Activated T-cell treated with anti-CD3 and anti-CD28 coated beads, Interleukin-2, amount 50 U/mL, for 4 hours (primary cell): ENCODE measurements around the gene LMO2. TPM values are rescaled to one million over a fixed set of nuclear protein-coding genes. Genes with fewer than 3 reads are reported as not detected.

Source experiments
- ATAC-seq, 2 donors: fragments of 200-7000 bp; cut with Tn5 transposase; one replicate each; pipeline ENCODE4 v1.10.0; 2021
- DNase-seq: peaks from one replicate; pipeline ENCODE4 v3.0.0-alpha.2; 2020
- H3K27me3 Mint-ChIP-seq: one replicate; pipeline ENCODE4 v1.8.0; 2021; ENCODE audit warnings: low read depth, mixed read lengths
- H3K36me3 Mint-ChIP-seq: one replicate; pipeline ENCODE4 v1.8.0; 2022; ENCODE audit warnings: mixed read lengths; ENCODE audit not compliant: insufficient read depth
- H3K4me1 Mint-ChIP-seq: one replicate; pipeline ENCODE4 v1.8.0; 2021; ENCODE audit warnings: low read depth, mixed read lengths
- H3K4me3 Mint-ChIP-seq: one replicate; pipeline ENCODE4 v1.8.0; 2021; ENCODE audit warnings: mild to moderate bottlenecking, moderate library complexity, mixed read lengths
- H3K9me3 Mint-ChIP-seq: one replicate; pipeline ENCODE4 v1.8.0; 2021; ENCODE audit warnings: mixed read lengths
- total RNA-seq, 3 donors: library from RNA; stranded (reverse); gene quantifications; one replicate each; pipeline ENCODE4 v1.2.1, GENCODE V29; 2021

The LMO2 gene
- total RNA-seq, 3 donors from 2014 or later, result 0.18 to 0.57 (median 0.38) TPM

DNA sequence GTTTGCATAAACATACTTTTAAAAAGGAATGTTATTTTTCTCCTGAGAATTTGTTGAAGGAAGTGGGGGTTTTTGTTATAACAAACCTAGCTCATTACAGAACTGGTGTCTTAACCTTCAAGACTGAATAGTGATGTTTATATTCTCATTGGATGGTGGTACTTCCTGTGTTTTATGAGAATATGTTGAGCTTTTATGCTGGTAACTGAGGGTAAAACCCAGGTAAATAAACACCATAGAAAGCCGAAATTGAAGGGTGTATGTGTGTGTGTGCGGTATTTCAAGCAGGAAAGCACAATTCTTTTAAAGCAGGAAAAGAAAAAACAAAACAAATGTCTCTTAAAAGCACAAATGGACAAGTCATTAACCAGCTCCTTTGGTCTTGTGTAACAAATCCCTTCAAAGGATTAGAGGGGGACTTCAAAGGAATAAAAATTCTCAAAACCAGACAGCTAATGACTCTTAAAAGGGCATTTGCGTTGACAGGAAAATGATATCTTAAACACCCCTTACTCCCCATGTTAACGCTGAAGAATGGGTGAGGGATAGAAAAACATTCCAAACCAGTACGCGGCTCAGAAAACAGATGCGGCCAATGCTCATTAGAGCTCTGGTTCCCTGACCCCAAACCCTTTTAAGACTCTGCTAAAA lies 23.8 kb downstream of the LMO2 start:
- DNase-seq, result no peak
- Mint-ChIP-seq H3K9me3 (no peaks in the 10 kb centered on the region), H3K36me3 (no peaks in the 10 kb centered on the region), H3K4me3 (peak overlapping the region; percentile 55), H3K4me1 (peaks cover 17% of the 10 kb centered on the region), H3K27me3 (peaks cover 74% of the 10 kb centered on the region)
- no peak for ATAC-seq

DNA sequence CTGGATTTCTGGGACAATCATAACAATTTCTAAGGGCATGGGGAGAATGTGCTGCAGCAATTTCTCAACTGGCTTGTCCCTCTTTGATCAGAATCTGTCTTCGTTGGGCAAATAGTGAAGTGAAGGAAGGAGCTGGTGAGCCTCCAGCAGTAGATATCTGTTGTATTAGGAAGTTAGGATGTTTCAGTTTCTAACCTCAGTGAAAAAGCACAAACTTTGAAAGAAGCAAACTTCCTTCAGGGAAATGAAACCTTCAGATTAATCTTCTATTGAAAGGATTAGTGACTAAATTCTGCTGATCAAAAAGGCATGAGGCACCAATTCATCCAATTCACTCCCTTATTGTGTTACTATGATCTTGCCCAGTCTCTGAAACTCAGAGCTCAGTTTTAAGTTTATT lies 24.3 kb downstream of the LMO2 start:
- peaks cover 68% of the 10 kb centered on the region for H3K27me3 Mint-ChIP-seq
- H3K4me3 Mint-ChIP-seq, result no peak overlapping the region
- DNase-seq (no peak), ATAC-seq (no peak)
- no peaks in the 10 kb centered on the region for H3K36me3 Mint-ChIP-seq
- no peaks in the 10 kb centered on the region for H3K9me3 Mint-ChIP-seq
- peaks cover 17% of the 10 kb centered on the region for H3K4me1 Mint-ChIP-seq

DNA sequence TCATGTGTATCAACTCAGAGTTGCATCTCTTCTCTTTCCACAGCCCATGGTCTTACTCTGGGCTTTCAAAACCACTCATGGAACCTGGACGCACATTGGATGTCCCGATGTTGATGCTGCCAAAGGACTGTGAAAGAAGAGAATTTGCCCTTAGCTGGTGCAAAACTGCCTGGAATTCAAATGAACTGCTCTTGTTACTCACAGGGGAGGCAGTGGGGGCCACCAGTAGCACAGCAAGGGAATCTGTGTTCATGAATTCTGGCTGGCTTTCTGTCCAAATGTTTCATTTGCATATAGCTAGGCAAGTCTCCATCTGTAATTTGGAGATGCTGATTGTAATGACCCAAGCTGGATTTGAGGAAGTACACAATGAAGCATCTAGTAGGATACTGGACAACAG lies 24.9 kb downstream of the LMO2 start:
- Mint-ChIP-seq H3K4me1 (peaks cover 17% of the 10 kb centered on the region), H3K9me3 (no peaks in the 10 kb centered on the region), H3K27me3 (peaks cover 67% of the 10 kb centered on the region), H3K4me3 (no peak overlapping the region), H3K36me3 (no peaks in the 10 kb centered on the region)
- no peak for DNase-seq
- no peak for ATAC-seq

DNA sequence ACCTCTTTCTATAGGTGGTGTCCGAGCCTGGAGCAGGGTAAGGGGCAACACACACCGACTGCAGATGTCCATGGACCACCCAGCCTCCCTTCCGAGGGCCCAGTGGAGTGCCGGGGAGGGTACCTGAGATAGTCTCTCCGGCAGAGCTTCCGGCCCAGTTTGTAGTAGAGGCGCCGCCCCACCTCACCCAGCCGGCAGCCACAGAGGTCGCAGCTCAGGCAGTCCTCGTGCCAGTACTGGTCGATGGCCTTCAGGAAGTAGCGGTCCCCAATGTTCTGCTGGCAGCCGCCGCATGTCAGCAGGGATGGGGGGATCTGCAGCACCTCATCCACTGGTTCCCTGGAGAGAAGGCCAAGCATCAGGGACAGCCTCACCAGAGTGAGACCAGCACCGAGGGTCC lies 27.4 kb downstream of the LMO2 start:
- Mint-ChIP-seq H3K27me3 (peaks cover 58% of the 10 kb centered on the region), H3K4me1 (peaks cover 7% of the 10 kb centered on the region), H3K4me3 (no peak overlapping the region), H3K36me3 (no peaks in the 10 kb centered on the region), H3K9me3 (no peaks in the 10 kb centered on the region)
- DNase-seq (no peak), ATAC-seq (no peak)

DNA sequence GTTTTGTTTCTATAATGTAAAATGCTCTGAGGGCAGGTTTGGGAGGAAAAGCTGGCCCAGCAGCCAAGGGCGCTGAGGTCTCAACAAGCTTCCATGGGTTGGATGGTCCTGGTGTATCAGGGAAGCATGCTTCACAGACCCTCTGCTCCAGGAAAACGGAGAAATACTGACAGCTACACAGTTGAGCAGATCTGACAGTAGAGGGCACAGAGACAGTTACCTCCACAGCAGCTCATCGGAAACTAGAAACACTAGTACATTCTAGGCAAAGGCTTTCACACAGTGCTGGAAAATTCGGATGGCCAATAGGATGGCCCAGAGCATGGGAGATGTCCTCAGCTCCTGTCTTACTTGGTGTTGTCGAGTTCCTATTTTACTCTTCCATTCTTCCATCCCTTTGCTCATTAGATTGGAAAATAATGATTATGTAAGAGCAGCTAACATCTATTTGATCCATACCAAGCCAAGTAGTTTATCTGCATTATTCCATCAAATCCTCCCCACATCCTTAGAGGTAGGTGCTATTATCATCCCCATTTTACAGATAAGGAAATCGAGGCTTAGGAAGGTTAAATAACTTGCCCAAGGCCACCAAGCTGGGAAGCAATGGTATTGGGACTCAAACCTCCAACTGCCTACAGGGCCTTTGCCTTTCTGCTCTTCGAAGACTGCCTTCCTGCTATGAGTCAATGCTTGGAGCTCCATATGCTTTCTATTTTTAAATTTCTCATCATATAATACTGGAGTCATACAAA lies 28.3 kb downstream of the LMO2 start:
- Mint-ChIP-seq H3K9me3 (no peaks in the 10 kb centered on the region), H3K4me1 (peaks cover 6% of the 10 kb centered on the region), H3K27me3 (peaks cover 64% of the 10 kb centered on the region), H3K36me3 (no peaks in the 10 kb centered on the region), H3K4me3 (no peak overlapping the region)
- DNase-seq (no peak), ATAC-seq (no peak)

DNA sequence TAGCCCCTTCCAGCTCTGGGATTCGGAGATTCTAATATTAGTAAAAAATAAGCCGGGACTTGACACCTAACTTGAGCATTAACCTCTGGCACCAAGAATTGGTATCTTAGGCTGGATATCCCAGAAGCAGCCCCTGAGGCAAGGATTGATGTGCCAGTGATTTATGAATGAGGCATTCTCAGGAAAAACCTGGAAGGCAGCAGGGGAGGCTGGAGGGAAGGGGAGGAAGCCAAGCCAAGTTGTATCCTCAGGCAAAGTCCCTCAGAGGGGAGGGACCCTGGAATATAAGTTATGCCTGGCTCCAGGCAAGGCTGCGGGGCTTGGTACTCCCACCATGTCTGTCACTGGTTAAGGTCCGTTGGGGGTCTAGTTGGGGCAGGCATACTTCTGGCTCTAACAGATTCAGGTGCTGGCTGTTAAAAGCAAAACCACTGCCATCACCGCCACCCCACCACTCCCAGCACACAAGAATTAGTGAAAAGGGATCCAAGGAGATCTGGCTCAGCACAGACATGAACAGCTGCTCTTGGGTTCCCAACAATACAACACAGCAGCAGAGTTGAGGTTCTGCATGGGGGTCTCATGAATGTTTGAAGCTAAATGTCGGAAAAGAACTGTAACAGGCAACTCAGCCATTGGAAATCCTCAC lies 29.8 kb downstream of the LMO2 start:
- Mint-ChIP-seq H3K4me3 (no peak overlapping the region), H3K4me1 (no peaks in the 10 kb centered on the region), H3K36me3 (no peaks in the 10 kb centered on the region), H3K27me3 (peaks cover 58% of the 10 kb centered on the region), H3K9me3 (no peaks in the 10 kb centered on the region)
- DNase-seq, result no peak
- no peak for ATAC-seq

DNA sequence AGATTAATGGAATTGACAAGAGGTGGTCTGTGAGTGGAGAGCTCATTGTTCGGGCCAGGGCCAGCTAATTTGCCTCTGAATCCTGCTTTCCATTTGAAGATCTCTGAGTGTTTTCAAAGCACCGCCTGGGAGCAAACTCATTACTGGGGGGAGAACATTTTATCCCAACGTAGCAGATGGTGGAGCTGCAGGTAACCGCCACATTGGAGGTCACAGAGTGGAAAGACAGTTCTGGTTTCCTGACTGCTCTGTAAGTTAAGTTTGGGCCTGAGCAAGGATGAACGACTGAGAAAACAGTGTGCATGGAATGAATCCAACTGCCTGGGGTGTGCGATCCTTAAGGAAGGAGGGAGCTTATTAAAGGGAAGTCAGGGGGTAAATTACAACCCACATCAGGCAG lies 30.5 kb downstream of the LMO2 start:
- Mint-ChIP-seq H3K36me3 (no peaks in the 10 kb centered on the region), H3K4me3 (no peak overlapping the region), H3K9me3 (no peaks in the 10 kb centered on the region), H3K27me3 (peaks cover 58% of the 10 kb centered on the region), H3K4me1 (no peaks in the 10 kb centered on the region)
- ATAC-seq (no peak), DNase-seq (no peak)

DNA sequence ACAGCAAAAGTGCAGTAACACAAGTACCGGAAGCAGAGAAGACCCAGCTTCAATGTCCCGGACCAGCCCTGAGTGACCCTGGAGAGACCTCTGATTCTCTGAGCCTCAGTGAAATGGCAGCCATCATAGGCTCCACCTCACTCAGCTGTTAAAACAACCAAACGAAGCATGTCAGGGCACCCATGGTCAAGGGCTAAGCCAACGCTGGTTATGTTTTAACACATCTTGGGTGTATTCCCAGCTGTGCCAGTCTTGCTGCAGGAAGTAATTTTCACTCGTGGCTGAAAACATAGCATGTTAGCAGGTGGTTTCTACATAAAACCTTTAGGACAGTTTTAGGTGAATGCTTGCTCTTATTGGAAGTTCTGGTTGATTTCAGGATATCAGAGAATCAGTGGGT lies 30.9 kb downstream of the LMO2 start:
- DNase-seq (no peak), ATAC-seq (no peak)
- H3K4me1 Mint-ChIP-seq, result no peaks in the 10 kb centered on the region

DNA sequence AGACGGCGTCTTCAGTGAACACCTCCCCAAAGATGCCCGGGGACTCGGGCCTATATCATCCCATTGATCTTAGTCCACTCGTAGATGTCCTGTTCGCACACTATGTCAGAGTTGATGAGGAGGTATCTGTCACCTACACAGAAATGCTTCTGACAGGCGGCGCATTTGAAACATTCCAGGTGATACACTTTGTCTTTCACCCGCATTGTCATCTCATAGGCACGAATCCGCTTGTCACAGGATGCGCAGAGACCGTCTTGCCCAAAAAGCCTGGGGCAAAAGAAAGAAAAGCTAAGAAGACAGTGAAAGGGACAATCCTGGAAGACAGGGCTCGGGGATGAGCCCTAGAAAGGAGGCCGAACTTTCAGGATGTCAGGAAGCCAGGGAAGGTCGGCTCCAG lies 32.6 kb downstream of the LMO2 start:
- ATAC-seq (no peak), DNase-seq (no peak)
- Mint-ChIP-seq H3K27me3 (peaks cover 53% of the 10 kb centered on the region), H3K4me3 (no peak overlapping the region), H3K4me1 (no peaks in the 10 kb centered on the region), H3K9me3 (no peaks in the 10 kb centered on the region), H3K36me3 (no peaks in the 10 kb centered on the region)

More for the DNA sequence above, 30.9 kb downstream of the LMO2 start:
- no peak overlapping the region for H3K4me3 Mint-ChIP-seq
- no peaks in the 10 kb centered on the region for H3K36me3 Mint-ChIP-seq
- H3K27me3 Mint-ChIP-seq, result peaks cover 55% of the 10 kb centered on the region
- H3K9me3 Mint-ChIP-seq, result no peaks in the 10 kb centered on the region

DNA sequence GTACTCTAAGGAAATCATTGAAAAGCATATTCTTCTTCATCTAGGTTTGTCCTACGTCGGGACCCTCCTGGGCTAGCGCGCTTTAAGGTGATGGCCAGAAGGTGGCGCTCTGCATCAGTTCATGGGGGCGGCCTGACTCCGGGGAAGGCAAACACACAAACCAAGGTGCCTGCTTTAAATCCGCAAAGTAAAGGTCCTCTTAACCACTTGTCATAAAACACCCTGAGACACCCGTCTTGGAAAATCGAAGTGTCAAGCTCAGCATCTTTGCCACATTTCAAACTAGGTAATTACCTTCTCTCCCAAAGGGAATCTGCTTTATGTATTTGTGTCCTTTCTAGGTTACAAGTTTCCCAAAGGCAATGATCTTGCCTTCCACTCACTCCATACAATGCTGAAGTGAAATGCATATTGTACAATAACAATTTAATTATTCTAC lies 33.9 kb downstream of the LMO2 start:
- H3K9me3 Mint-ChIP-seq, result no peaks in the 10 kb centered on the region
- no peaks in the 10 kb centered on the region for H3K4me1 Mint-ChIP-seq
- DNase-seq (peak; percentile 73), ATAC-seq (peak; percentile 85 to 91)
- H3K4me3 Mint-ChIP-seq, result no peak overlapping the region
- no peaks in the 10 kb centered on the region for H3K36me3 Mint-ChIP-seq
- peaks cover 53% of the 10 kb centered on the region for H3K27me3 Mint-ChIP-seq

DNA sequence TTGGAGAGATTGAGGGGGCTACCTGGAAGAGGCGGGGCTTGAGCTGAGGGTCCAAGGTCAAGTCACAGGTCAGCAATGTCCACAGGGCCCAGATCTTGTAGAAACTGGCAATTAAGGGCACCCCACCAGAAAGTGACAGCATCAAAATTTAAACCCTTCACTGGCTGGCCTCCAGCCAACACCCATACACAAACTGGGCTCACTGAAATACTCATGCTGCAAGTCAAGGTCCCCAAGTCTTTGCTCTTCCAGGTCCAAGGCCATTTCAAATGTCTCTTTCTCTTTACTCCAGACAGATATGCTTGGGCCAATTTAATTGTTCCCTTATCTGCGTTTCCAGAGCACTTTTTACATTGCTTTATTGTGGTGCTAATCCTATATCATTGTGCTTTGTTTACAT lies 36.4 kb downstream of the LMO2 start:
- no peaks in the 10 kb centered on the region for H3K4me1 Mint-ChIP-seq
- no peaks in the 10 kb centered on the region for H3K36me3 Mint-ChIP-seq
- H3K27me3 Mint-ChIP-seq, result peaks cover 48% of the 10 kb centered on the region
- no peak overlapping the region for H3K4me3 Mint-ChIP-seq
- no peaks in the 10 kb centered on the region for H3K9me3 Mint-ChIP-seq
- DNase-seq (no peak), ATAC-seq (no peak)

DNA sequence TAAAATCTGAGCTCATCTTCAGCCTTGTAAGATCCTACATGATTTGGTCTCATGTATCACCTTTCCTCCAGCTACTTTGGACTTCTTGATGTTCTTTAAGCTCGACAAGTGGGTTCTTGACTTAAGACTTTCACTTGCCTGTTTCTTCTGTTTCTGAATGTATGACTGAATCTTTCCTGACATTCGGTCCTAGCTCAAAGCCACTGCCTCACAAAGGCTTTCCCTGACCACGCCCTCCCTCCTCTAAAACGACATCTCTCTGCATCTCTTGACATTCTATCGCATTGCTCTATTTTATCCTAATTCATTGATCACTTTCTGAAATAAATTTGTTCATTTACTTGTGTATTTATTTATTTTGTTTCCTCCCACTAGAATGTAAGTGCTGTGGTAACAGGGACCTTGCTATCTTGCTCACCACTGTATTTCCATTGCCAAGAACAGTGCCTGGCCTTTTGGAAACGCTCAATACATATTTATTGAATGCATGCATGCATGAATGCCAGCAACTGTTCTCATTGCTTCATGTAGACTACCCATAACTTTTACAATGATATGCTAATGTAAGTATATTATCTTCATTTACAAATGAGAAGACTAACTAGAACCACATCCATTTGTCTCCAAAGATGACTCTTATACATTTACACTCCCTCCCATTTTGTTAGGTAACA lies 43.0 kb downstream of the LMO2 start:
- no peak overlapping the region for H3K4me3 Mint-ChIP-seq
- peaks cover 40% of the 10 kb centered on the region for H3K27me3 Mint-ChIP-seq
- ATAC-seq (no peak), DNase-seq (no peak)
- H3K4me1 Mint-ChIP-seq, result no peaks in the 10 kb centered on the region
- no peaks in the 10 kb centered on the region for H3K9me3 Mint-ChIP-seq
- H3K36me3 Mint-ChIP-seq, result no peaks in the 10 kb centered on the region

DNA sequence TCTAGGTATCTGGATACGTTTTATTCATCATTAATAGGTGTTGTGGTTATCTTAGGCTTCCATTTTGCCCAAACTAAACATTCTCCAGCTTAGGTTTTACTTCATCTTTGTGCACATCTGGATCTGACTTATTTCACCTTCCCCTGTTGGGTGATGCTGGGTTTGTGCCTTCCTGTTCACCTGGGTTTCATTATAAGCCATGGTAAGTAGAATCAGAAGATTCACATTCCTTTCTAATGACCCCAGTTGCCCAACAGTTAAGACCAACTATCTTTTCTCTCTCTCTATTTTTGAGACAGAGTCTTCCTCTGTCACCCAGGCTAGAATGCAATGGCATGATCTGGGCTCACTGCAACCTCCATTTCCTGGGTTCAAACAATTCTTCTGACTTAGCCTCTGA lies 44.6 kb downstream of the LMO2 start:
- H3K36me3 Mint-ChIP-seq, result no peaks in the 10 kb centered on the region
- H3K4me1 Mint-ChIP-seq, result no peaks in the 10 kb centered on the region
- H3K4me3 Mint-ChIP-seq, result no peak overlapping the region
- DNase-seq (no peak), ATAC-seq (no peak)
- peaks cover 36% of the 10 kb centered on the region for H3K27me3 Mint-ChIP-seq
- no peaks in the 10 kb centered on the region for H3K9me3 Mint-ChIP-seq

DNA sequence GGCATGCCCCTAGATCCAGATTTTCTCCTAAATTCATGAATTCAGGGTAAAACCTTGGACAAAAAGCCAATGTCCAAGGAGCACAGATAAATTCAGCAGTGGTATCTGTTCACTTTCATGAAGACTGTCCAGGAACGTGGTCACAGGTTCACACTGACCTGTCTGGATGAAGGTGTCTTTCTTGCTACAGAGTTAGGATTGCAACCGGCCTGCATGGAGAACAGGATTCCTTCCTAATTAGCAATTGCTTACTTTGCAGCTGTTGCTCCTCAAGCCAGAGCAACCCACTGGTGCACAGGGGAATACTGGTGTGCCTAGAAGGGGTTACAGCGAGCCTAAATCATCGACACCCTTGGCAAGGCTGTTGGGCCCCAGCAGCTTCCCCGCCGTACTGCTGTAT lies 47.6 kb downstream of the LMO2 start:
- no peaks in the 10 kb centered on the region for H3K36me3 Mint-ChIP-seq
- H3K4me1 Mint-ChIP-seq, result no peaks in the 10 kb centered on the region
- peaks cover 42% of the 10 kb centered on the region for H3K27me3 Mint-ChIP-seq

More for the DNA sequence above, 47.6 kb downstream of the LMO2 start:
- DNase-seq, result no peak
- no peak for ATAC-seq
- Mint-ChIP-seq H3K9me3 (no peaks in the 10 kb centered on the region), H3K4me3 (no peak overlapping the region)
